Fibroblast of the aortic adventitia (primary cell): Measurements from ENCODE around the gene RIMBP2. TPM values are rescaled to one million over a fixed set of nuclear protein-coding genes. Genes with fewer than 3 reads are reported as not detected.

Experiments used
- DNase-seq: peaks from one replicate; pipeline ENCODE4 v3.0.0-alpha.2; 2010; ENCODE audit warnings: low read depth
- H3K4me3 ChIP-seq: 2 replicates; pipeline ENCODE4 v1.5.1; 2011; ENCODE audit warnings: low read depth, mild to moderate bottlenecking, control low read depth, low read length, moderate library complexity
- total RNA-seq: library from RNA; depleted of rRNA; stranded (reverse); fragments of >200 nt; gene quantifications from 2 replicates; pipeline ENCODE4 v1.2.3, GENCODE V29; 2012; ENCODE audit warnings: low replicate concordance
- TF ChIP-seq, protein P1 (sequence below): IDR thresholded peaks from 2 replicates; pipeline ENCODE4 v1.5.1; 2011; ENCODE audit warnings: mild to moderate bottlenecking, low read length, control low read depth, inconsistent platforms; ENCODE audit not compliant: insufficient read depth

Gene RIMBP2
- total RNA-seq, 1 donor = not detected

DNA sequence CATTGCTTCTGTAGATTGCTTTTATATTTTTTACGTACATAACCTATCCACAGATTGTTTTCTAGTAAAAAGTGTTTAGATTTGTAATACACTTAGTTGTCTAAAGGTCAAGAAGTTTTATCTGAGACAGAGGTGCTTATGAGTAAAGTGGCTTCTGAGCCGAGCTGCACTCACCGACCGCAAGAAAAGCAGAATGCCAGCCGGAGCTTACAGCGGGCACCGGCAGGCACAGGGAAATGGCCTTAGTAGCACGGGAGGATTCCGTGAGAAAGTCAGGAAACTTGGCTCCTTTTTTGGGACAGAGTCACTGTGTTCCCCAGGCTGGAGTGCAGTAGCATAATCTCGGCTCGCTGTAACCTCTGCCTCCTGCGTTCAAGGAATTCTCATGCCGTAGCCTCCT, 348.6 kb downstream of the RIMBP2 start:
- no peak overlapping the region for H3K4me3 ChIP-seq
- no peak for DNase-seq
- TF ChIP-seq, protein P1, sequence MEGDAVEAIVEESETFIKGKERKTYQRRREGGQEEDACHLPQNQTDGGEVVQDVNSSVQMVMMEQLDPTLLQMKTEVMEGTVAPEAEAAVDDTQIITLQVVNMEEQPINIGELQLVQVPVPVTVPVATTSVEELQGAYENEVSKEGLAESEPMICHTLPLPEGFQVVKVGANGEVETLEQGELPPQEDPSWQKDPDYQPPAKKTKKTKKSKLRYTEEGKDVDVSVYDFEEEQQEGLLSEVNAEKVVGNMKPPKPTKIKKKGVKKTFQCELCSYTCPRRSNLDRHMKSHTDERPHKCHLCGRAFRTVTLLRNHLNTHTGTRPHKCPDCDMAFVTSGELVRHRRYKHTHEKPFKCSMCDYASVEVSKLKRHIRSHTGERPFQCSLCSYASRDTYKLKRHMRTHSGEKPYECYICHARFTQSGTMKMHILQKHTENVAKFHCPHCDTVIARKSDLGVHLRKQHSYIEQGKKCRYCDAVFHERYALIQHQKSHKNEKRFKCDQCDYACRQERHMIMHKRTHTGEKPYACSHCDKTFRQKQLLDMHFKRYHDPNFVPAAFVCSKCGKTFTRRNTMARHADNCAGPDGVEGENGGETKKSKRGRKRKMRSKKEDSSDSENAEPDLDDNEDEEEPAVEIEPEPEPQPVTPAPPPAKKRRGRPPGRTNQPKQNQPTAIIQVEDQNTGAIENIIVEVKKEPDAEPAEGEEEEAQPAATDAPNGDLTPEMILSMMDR = no peak

GRCh38 chr12:130367003-130367402, 349.1 kb downstream of the RIMBP2 start:
- no peak for DNase-seq
- TF ChIP-seq, protein P1 = no peak
- no peak overlapping the region for H3K4me3 ChIP-seq

DNA sequence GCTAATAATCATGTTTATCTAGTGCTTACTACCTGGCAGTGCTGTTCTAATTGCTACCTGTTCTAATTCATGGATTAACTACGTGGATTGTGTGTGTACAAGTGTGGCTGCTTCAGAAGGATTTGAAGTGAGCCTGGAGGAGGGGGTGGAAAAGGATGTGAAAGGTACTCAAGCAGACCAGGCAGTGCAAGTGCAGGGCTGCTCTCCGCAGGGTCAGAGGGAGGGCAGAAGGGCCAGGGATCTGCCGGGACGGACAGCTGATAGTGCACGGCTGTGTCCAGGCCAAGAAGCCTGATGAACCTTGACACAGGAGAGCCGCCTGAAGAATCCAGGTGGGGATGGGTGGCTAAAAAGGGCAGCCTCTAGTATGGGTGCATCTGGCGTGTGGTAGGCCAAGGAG, 349.9 kb downstream of the RIMBP2 start:
- TF ChIP-seq, protein P1 = no peak
- no peak for DNase-seq
- H3K4me3 ChIP-seq = no peak overlapping the region

- TF ChIP-seq, protein P1 = no peak
- no peak for DNase-seq
Measured at GRCh38 chr12:130364578-130364977, 351.5 kb downstream of the RIMBP2 start.

GRCh38 chr12:130362060-130362459, 354.0 kb downstream of the RIMBP2 start:
- no peak for DNase-seq
- no peak overlapping the region for H3K4me3 ChIP-seq
- TF ChIP-seq, protein P1 = no peak

More at GRCh38 chr12:130364578-130364977, 351.5 kb downstream of the RIMBP2 start:
- no peak overlapping the region for H3K4me3 ChIP-seq

- TF ChIP-seq, protein P1 = no peak
- no peak for DNase-seq
- H3K4me3 ChIP-seq = no peak overlapping the region
Measured at GRCh38 chr12:130357729-130358330, 358.3 kb downstream of the RIMBP2 start.

DNA sequence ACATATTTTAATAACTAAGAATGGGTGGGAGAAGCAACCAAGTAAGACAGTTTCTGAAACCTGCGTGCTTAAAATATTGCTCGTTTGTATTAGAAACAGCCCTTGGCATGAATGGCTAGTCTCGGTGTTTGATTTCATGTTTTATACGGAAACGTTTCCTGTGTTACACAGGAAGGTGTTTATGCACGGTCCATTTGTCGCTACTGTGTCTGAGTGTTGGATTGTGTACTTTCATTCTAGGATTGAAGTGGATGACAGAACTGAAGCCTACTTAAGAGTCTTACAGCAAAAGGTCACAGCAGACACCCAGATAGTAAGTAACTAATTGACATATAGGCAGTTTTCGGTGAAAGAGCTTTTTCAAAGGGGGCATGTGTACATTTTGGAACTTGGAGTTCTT, 358.9 kb downstream of the RIMBP2 start:
- no peak overlapping the region for H3K4me3 ChIP-seq
- no peak for DNase-seq
- TF ChIP-seq, protein P1 = no peak
